Right atrium auricular region (tissue), 2 donors: ENCODE measurements around the gene OR2V2. TPM values are rescaled to one million over a fixed set of nuclear protein-coding genes. Genes with fewer than 3 reads are reported as not detected.

Experiments
- DNase-seq: peaks from one replicate; pipeline ENCODE4 v3.0.0-alpha.2; 2019; ENCODE audit warnings: low spot score
- H3K27ac ChIP-seq, 2 donors: fragments of 200-600 bp; sonication (generic); 1 replicate in 1 of 2; 2 replicates in 1 of 2; pipeline ENCODE4 v1.5.1; 2016 to 2019
- H3K27me3 ChIP-seq, 2 donors: fragments of 200-600 bp; sonication (generic); one replicate each; pipeline versions ENCODE4 v1.5.1 to v1.6.0; 2017 to 2019
- H3K36me3 ChIP-seq: fragments of 200-600 bp; sonication (generic); one replicate; pipeline ENCODE4 v1.5.1; 2016
- H3K4me1 ChIP-seq, 2 donors: fragments of 200-600 bp; sonication (generic); one replicate each; pipeline versions ENCODE4 v1.5.1 to v1.6.0; 2017 to 2019
- H3K4me3 ChIP-seq, 2 donors: fragments of 200-600 bp; sonication (generic); 1 replicate in 1 of 2; 2 replicates in 1 of 2; pipeline ENCODE4 v1.5.1; 2017 to 2019; ENCODE audit warnings: mild to moderate bottlenecking in 1 of 2, moderate library complexity in 1 of 2
- H3K9me3 ChIP-seq, 2 donors: fragments of 200-600 bp; sonication (generic); one replicate each; pipeline ENCODE4 v1.5.1; 2019
- total RNA-seq, 2 donors: library from RNA; depleted of rRNA; stranded (reverse); fragments of >200 nt; gene quantifications; one replicate each; pipeline ENCODE4 v1.1.0, GENCODE V29; 2016
- TF ChIP-seq, protein P1 (sequence below), 2 donors: fragments of 200-600 bp; sonication (generic); IDR thresholded peaks; one replicate each; pipeline ENCODE4 v1.5.1; 2019; ENCODE audit warnings: antibody characterized with exemption in 2 of 2

The OR2V2 gene
- total RNA-seq, 2 donors from 2014 or later = not detected

DNA sequence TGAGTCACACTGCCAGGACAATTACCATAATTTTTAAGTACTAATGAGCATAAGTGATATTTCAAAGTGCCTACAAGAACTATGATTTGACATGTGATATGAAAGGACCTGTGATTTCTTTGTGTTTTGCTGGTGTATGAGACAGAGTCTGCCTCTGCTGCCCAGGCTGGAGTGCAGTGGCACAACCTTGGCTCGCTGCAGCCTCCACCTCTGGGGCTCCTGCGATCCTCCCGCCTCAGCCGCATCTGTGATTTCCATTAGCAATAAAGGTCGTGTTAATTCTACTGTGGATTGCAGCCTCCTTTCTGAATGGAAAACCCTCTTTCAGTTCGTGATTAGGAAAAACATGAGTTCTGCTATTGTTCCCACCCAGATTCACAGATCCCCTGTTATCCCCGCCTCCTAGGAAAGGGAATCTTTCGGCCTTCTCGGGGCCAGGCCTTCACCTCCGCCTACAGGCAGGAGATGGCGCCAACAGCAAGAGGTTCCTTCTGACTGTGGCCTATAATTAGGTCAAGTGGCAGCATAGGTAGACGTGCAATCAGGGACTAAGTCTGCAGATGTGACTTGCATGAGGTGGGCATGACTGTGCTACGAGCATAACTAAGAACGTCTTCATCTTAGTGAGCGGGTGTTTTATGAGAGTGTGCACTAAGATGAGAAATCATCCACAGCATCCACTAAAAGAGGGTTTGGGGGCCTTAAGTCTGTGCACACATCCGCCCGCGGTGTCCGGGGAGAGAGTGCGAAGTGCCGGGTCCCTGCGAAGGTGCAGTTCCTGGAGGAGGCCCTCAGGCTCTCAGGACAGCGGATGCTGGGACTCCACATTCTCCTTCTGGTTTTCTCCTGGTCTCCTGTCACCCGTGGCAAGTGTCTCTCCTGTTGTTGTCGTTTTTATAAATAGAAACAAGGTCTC is 34.5 kb downstream of the OR2V2 start:
- no peaks in the 10 kb centered on the region for H3K36me3 ChIP-seq
- H3K9me3 ChIP-seq = no peaks in the 10 kb centered on the region
- H3K4me1 ChIP-seq = peaks cover 0 to 26% of the 10 kb centered on the region in 2 donors
- no peak overlapping the region for H3K4me3 ChIP-seq
- no peaks in the 10 kb centered on the region for H3K27me3 ChIP-seq
- TF ChIP-seq, protein P1, sequence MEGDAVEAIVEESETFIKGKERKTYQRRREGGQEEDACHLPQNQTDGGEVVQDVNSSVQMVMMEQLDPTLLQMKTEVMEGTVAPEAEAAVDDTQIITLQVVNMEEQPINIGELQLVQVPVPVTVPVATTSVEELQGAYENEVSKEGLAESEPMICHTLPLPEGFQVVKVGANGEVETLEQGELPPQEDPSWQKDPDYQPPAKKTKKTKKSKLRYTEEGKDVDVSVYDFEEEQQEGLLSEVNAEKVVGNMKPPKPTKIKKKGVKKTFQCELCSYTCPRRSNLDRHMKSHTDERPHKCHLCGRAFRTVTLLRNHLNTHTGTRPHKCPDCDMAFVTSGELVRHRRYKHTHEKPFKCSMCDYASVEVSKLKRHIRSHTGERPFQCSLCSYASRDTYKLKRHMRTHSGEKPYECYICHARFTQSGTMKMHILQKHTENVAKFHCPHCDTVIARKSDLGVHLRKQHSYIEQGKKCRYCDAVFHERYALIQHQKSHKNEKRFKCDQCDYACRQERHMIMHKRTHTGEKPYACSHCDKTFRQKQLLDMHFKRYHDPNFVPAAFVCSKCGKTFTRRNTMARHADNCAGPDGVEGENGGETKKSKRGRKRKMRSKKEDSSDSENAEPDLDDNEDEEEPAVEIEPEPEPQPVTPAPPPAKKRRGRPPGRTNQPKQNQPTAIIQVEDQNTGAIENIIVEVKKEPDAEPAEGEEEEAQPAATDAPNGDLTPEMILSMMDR (IDR thresholded peaks at IDR 0.05) = peak; percentile 40 to 89
- no peak for DNase-seq
- no peak overlapping the region for H3K27ac ChIP-seq

DNA sequence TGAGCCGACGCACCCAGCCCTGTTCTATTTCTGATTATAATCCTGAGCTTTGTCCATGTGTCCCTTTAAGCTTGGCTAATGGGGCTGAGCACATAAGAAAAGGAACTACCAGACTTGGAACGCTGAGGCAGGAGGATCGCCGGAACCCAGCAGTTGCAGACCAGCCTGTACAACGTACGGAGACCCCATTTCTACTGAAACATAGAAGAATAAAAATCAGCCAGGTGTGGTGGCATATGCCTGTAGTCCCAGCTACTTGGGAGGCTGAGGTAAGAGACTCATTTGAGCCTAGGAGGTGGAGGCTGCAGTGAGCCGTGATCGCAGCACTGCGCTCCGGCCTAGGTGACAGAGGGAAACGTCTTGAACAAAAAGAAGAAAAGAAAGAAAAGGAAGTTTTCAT is 35.3 kb downstream of the OR2V2 start:
- Histone ChIP-seq H3K27me3 (no peaks in the 10 kb centered on the region), H3K4me3 (no peak overlapping the region), H3K27ac (no peak overlapping the region), H3K9me3 (no peaks in the 10 kb centered on the region), H3K4me1 (peaks cover 0 to 26% of the 10 kb centered on the region in 2 donors), H3K36me3 (no peaks in the 10 kb centered on the region)
- no peak for DNase-seq
- TF ChIP-seq, protein P1 (IDR thresholded peaks at IDR 0.05) = no peak

DNA sequence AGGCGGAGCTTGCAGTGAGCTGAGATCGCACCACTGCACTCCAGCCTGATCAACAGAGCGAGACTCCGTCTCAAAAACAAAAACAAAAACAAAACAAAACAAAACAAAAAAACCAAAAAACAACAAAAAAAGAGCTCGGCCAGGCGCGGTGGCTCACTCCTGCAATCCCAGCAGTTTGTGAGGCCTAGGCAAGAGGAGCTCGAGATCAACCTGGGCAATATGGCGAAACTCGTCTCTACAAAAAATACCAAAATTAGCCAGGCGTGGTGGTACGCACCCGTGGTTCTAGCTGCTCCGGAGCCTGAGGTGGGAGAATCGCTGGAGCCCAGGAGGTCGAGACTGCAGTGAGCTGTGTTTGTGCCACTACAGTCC is 37.4 kb downstream of the OR2V2 start:
- Histone ChIP-seq H3K27me3 (no peaks in the 10 kb centered on the region), H3K36me3 (no peaks in the 10 kb centered on the region), H3K4me3 (peak overlapping the region; percentile 45 to 55), H3K4me1 (peaks cover 0 to 33% of the 10 kb centered on the region in 2 donors), H3K9me3 (no peaks in the 10 kb centered on the region), H3K27ac (peak overlapping the region in 1 of 2 donors; percentile 58)
- TF ChIP-seq, protein P1 (IDR thresholded peaks at IDR 0.05) = no peak
- no peak for DNase-seq

DNA sequence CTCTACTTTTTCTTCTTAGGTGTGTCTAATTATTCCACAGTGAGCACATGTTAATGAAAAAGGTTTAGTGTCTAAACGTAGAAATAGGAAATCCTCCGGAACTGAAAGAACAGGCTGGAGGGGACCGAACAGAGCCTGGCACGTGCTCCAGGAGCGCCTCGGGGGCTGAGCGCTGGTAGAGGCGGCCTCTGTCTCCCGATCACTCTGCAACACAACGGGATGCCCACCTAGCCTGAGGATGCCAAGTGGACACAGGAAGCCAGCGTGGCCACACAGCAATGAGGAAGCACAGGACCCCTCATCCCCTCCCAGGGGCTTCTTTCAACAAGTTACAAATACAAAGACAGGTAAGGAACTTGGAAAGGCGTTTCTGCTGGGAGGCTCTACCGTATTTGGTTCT is 38.2 kb downstream of the OR2V2 start:
- DNase-seq = no peak
- Histone ChIP-seq H3K4me3 (no peak overlapping the region), H3K9me3 (no peaks in the 10 kb centered on the region), H3K27ac (no peak overlapping the region), H3K4me1 (peaks cover 0 to 41% of the 10 kb centered on the region in 2 donors), H3K36me3 (no peaks in the 10 kb centered on the region), H3K27me3 (no peaks in the 10 kb centered on the region)
- TF ChIP-seq, protein P1 (IDR thresholded peaks at IDR 0.05) = no peak

DNA sequence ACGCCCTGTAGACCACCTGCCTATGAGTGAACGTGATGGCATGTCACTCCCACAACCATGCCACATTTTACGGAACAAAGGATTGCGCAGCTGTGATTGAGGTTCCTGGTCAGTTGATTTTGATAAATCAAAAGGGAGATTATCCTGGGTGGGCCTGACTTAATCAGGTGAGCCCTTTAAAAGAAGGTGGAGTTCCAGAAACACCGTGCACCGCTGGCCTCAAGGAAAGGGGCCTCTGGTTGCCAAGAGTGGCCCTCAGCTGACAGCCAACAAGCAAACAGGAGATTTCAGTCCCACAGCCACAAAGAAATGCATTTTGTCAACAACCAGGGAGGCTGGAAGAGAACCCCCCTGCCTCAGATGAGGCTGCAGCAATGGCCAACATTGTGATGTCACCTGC is 38.6 kb downstream of the OR2V2 start:
- no peaks in the 10 kb centered on the region for H3K9me3 ChIP-seq
- H3K4me1 ChIP-seq = peaks cover 0 to 45% of the 10 kb centered on the region in 2 donors
- no peak for DNase-seq
- no peak overlapping the region for H3K4me3 ChIP-seq
- TF ChIP-seq, protein P1 (IDR thresholded peaks at IDR 0.05) = no peak
- no peak overlapping the region for H3K27ac ChIP-seq
- no peaks in the 10 kb centered on the region for H3K36me3 ChIP-seq
- H3K27me3 ChIP-seq = no peaks in the 10 kb centered on the region
